ENCODE data around the gene TENM4. TPM values are rescaled to one million over a fixed set of nuclear protein-coding genes. Genes with fewer than 3 reads are reported as not detected.

The TENM4 gene
- polyA plus RNA-seq, 2 of the 4 experiments (the other 2 are of a cell fraction) = 0.06 to 0.31 TPM

DNA sequence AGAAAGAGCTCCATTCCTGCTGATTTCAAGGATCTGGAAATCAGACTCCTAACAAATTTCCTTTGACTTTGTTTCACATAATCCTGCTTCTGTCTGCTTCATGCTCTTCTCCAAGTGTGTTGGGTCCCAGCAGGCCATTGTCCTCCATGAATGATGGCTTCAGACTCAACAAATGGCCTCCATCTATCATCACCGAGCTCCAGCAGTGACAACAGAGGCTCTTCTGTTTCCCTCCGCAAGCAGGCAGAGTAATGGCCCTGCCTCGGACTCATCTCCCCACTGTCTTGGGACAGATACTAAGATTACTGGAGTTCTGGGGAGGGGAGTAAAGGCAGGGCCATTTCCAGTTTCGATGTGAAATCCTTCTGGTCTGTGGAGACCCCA lies 127.3 kb downstream of the TENM4 start:
- no peaks in the 10 kb centered on the region for H3K9me3 ChIP-seq
- TF ChIP-seq, protein P1, sequence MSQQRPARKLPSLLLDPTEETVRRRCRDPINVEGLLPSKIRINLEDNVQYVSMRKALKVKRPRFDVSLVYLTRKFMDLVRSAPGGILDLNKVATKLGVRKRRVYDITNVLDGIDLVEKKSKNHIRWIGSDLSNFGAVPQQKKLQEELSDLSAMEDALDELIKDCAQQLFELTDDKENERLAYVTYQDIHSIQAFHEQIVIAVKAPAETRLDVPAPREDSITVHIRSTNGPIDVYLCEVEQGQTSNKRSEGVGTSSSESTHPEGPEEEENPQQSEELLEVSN (IDR thresholded peaks at IDR 0.05; ENCODE audit: borderline replicate concordance, low read depth) = no peak
- TF ChIP-seq CBX8 (IDR thresholded peaks at IDR 0.05) (no peak), FOSL2 (IDR thresholded peaks at IDR 0.05) (no peak), FOSL2 (CRISPR knock-in tag; IDR thresholded peaks at IDR 0.05) (no peak), HOXA7 (CRISPR knock-in tag; IDR thresholded peaks at IDR 0.05) (no peak), RNF2 (IDR thresholded peaks at IDR 0.05; ENCODE audit: borderline replicate concordance, low read depth) (no peak), MYC (IDR thresholded peaks at IDR 0.05; ENCODE audit: borderline replicate concordance, low read length) (no peak), FOXS1 (CRISPR knock-in tag; IDR thresholded peaks at IDR 0.05) (no peak), ZSCAN20 (CRISPR knock-in tag; IDR thresholded peaks at IDR 0.05) (no peak), CHD4 (IDR thresholded peaks at IDR 0.05; ENCODE audit: borderline replicate concordance) (no peak), BHLHE40 (IDR thresholded peaks at IDR 0.05; ENCODE audit: low read depth, low read length) (no peak), TFCP2L1 (CRISPR knock-in tag; IDR thresholded peaks at IDR 0.05) (no peak)
- TF ChIP-seq, protein P2, sequence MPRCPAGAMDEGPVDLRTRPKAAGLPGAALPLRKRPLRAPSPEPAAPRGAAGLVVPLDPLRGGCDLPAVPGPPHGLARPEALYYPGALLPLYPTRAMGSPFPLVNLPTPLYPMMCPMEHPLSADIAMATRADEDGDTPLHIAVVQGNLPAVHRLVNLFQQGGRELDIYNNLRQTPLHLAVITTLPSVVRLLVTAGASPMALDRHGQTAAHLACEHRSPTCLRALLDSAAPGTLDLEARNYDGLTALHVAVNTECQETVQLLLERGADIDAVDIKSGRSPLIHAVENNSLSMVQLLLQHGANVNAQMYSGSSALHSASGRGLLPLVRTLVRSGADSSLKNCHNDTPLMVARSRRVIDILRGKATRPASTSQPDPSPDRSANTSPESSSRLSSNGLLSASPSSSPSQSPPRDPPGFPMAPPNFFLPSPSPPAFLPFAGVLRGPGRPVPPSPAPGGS (IDR thresholded peaks at IDR 0.05) = no peak
- TF ChIP-seq, protein P3, sequence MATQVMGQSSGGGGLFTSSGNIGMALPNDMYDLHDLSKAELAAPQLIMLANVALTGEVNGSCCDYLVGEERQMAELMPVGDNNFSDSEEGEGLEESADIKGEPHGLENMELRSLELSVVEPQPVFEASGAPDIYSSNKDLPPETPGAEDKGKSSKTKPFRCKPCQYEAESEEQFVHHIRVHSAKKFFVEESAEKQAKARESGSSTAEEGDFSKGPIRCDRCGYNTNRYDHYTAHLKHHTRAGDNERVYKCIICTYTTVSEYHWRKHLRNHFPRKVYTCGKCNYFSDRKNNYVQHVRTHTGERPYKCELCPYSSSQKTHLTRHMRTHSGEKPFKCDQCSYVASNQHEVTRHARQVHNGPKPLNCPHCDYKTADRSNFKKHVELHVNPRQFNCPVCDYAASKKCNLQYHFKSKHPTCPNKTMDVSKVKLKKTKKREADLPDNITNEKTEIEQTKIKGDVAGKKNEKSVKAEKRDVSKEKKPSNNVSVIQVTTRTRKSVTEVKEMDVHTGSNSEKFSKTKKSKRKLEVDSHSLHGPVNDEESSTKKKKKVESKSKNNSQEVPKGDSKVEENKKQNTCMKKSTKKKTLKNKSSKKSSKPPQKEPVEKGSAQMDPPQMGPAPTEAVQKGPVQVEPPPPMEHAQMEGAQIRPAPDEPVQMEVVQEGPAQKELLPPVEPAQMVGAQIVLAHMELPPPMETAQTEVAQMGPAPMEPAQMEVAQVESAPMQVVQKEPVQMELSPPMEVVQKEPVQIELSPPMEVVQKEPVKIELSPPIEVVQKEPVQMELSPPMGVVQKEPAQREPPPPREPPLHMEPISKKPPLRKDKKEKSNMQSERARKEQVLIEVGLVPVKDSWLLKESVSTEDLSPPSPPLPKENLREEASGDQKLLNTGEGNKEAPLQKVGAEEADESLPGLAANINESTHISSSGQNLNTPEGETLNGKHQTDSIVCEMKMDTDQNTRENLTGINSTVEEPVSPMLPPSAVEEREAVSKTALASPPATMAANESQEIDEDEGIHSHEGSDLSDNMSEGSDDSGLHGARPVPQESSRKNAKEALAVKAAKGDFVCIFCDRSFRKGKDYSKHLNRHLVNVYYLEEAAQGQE (IDR thresholded peaks at IDR 0.05) = no peak
- TF ChIP-seq, protein P4, sequence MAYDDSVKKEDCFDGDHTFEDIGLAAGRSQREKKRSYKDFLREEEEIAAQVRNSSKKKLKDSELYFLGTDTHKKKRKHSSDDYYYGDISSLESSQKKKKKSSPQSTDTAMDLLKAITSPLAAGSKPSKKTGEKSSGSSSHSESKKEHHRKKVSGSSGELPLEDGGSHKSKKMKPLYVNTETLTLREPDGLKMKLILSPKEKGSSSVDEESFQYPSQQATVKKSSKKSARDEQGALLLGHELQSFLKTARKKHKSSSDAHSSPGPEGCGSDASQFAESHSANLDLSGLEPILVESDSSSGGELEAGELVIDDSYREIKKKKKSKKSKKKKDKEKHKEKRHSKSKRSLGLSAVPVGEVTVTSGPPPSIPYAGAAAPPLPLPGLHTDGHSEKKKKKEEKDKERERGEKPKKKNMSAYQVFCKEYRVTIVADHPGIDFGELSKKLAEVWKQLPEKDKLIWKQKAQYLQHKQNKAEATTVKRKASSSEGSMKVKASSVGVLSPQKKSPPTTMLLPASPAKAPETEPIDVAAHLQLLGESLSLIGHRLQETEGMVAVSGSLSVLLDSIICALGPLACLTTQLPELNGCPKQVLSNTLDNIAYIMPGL (CRISPR knock-in tag; IDR thresholded peaks at IDR 0.05; ENCODE audit: borderline replicate concordance) = no peak
- TF ChIP-seq, protein P5, sequence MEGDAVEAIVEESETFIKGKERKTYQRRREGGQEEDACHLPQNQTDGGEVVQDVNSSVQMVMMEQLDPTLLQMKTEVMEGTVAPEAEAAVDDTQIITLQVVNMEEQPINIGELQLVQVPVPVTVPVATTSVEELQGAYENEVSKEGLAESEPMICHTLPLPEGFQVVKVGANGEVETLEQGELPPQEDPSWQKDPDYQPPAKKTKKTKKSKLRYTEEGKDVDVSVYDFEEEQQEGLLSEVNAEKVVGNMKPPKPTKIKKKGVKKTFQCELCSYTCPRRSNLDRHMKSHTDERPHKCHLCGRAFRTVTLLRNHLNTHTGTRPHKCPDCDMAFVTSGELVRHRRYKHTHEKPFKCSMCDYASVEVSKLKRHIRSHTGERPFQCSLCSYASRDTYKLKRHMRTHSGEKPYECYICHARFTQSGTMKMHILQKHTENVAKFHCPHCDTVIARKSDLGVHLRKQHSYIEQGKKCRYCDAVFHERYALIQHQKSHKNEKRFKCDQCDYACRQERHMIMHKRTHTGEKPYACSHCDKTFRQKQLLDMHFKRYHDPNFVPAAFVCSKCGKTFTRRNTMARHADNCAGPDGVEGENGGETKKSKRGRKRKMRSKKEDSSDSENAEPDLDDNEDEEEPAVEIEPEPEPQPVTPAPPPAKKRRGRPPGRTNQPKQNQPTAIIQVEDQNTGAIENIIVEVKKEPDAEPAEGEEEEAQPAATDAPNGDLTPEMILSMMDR (IDR thresholded peaks at IDR 0.05) = no peak
- ATAC-seq = no peak
- no peaks in the 10 kb centered on the region for H3K4me1 ChIP-seq
- CTCF ChIA-PET = interaction anchor here (0.5 kb wide), 1 partner anchor 22 kb away, joined by 3 read pairs; no protein-coding TSS in a partner anchor
- FAIRE-seq = no peak
- no peak for DNase-seq (ENCODE audit: low read depth in 1 of 2, low spot score in 1 of 2)
- 21% methylated on average over 4 of the region's 4 CpGs for WGBS (ENCODE audit: missing lambda C conversion rate)
- no peak overlapping the region for H3K27ac ChIP-seq
- H3K4me2 ChIP-seq = no peak overlapping the region
- POLR2A ChIA-PET = no interaction called here
- H3K4me3 ChIP-seq = no peak overlapping the region
